BLaER1 treated with 17β-estradiol and CSF1 and Interleukin-3, amounts not matched to agents 10 nM and 100 nM (cell line): ENCODE results near the gene OTOG.

Source experiments
- H3K27ac ChIP-seq, 11 experiments: shearing (Covaris generic); formaldehyde crosslinking; 2 replicates each; pipeline ENCODE4 v1.8.1; 2022
- H3K27me3 ChIP-seq, 11 experiments: shearing (Covaris generic); formaldehyde crosslinking; 2 replicates each; pipeline ENCODE4 v1.8.1; 2022
- H3K36me3 ChIP-seq, 11 experiments: shearing (Covaris generic); formaldehyde crosslinking; 2 replicates each; pipeline ENCODE4 v1.8.1; 2022
- H3K4me1 ChIP-seq, 10 experiments: shearing (Covaris generic); formaldehyde crosslinking; 2 replicates each; pipeline ENCODE4 v1.8.1; 2022
- H3K4me2 ChIP-seq, 11 experiments: shearing (Covaris generic); formaldehyde crosslinking; 2 replicates each; pipeline ENCODE4 v1.8.1; 2022
- H3K4me3 ChIP-seq, 10 experiments: shearing (Covaris generic); formaldehyde crosslinking; 2 replicates each; pipeline ENCODE4 v1.8.1; 2022
- H3K9ac ChIP-seq, 11 experiments: shearing (Covaris generic); formaldehyde crosslinking; 2 replicates each; pipeline ENCODE4 v1.8.1; 2022
- H3K9me3 ChIP-seq, 11 experiments: shearing (Covaris generic); formaldehyde crosslinking; replicated peaks in 1 of 11; 2 replicates each; pipeline ENCODE4 v1.8.1; 2022
- H4K20me1 ChIP-seq, 11 experiments: shearing (Covaris generic); formaldehyde crosslinking; 2 replicates each; pipeline ENCODE4 v1.8.1; 2022
- Cebpa-rat ChIP-seq, 11 experiments: shearing (Covaris generic); IDR thresholded peaks; 2 replicates each; pipeline ENCODE4 v1.8.1; 2022

OTOG gene

GRCh38 chr11:17601256-17601671, 54.2 kb downstream of the OTOG start:
- H3K36me3 ChIP-seq: no peaks in the 10 kb centered on the region
- no peak for TF ChIP-seq Cebpa-rat (IDR thresholded peaks at IDR 0.05)

GRCh38 chr11:17601676-17602075, 54.6 kb downstream of the OTOG start:
- Histone ChIP-seq H3K9me3 (no peaks in the 10 kb centered on the region), H3K36me3 (no peaks in the 10 kb centered on the region), H3K4me1 (peaks cover 0 to 40% (median 30%) of the 10 kb centered on the region in 10 experiments; a peak in 16 of 20 replicates), H3K27me3 (no peaks in the 10 kb centered on the region; a peak in 1 of 22 replicates), H3K27ac (no peak overlapping the region; a peak in 1 of 22 replicates), H3K9ac (no peak overlapping the region), H3K4me2 (peak overlapping the region in 6 of 11 experiments; percentile 10 to 38 (median 28); a peak in 6 of 22 replicates), H4K20me1 (no peaks in the 10 kb centered on the region; a peak in 2 of 22 replicates), H3K4me3 (no peak overlapping the region)
- no peak for TF ChIP-seq Cebpa-rat (IDR thresholded peaks at IDR 0.05)

More at GRCh38 chr11:17601256-17601671, 54.2 kb downstream of the OTOG start:
- H3K4me2 ChIP-seq: peak overlapping the region in 7 of 11 experiments; percentile 11 to 46 (median 37); a peak in 10 of 22 replicates
- H3K27ac ChIP-seq: no peak overlapping the region
- no peaks in the 10 kb centered on the region for H3K9me3 ChIP-seq
- no peak overlapping the region for H3K4me3 ChIP-seq
- H3K27me3 ChIP-seq: no peaks in the 10 kb centered on the region; a peak in 1 of 22 replicates
- H4K20me1 ChIP-seq: no peaks in the 10 kb centered on the region; a peak in 1 of 22 replicates
- H3K4me1 ChIP-seq: peaks cover 0 to 36% (median 26%) of the 10 kb centered on the region in 10 experiments; a peak in 16 of 20 replicates
- H3K9ac ChIP-seq: no peak overlapping the region

GRCh38 chr11:17602105-17603001, 55.3 kb downstream of the OTOG start:
- Histone ChIP-seq H3K9ac (0 out of 22 replicates have a peak overlapping the region, but pooled peaks of 1 of the 11 experiments have one; percentile 13), H3K4me3 (no peak overlapping the region), H3K4me1 (peaks cover 0 to 47% (median 37%) of the 10 kb centered on the region in 10 experiments; a peak in 16 of 20 replicates), H3K27me3 (no peaks in the 10 kb centered on the region; a peak in 1 of 22 replicates), H3K36me3 (no peaks in the 10 kb centered on the region), H3K27ac (no peak overlapping the region; a peak in 1 of 22 replicates), H3K9me3 (no peaks in the 10 kb centered on the region), H4K20me1 (no peaks in the 10 kb centered on the region; a peak in 2 of 22 replicates), H3K4me2 (peak overlapping the region in 6 of 11 experiments; percentile 10 to 38 (median 28); a peak in 6 of 22 replicates)
- TF ChIP-seq Cebpa-rat (IDR thresholded peaks at IDR 0.05): no peak

- Histone ChIP-seq H3K36me3 (no peaks in the 10 kb centered on the region), H3K9ac (0 out of 22 replicates have a peak overlapping the region, but pooled peaks of 1 of the 11 experiments have one; percentile 13), H3K4me1 (peaks cover 6 to 56% (median 45%) of the 10 kb centered on the region in 10 experiments; a peak in 17 of 20 replicates), H3K27me3 (no peaks in the 10 kb centered on the region; a peak in 1 of 22 replicates), H4K20me1 (no peaks in the 10 kb centered on the region; a peak in 2 of 22 replicates), H3K9me3 (no peaks in the 10 kb centered on the region), H3K27ac (no peak overlapping the region), H3K4me3 (no peak overlapping the region), H3K4me2 (no peak overlapping the region)
- no peak for TF ChIP-seq Cebpa-rat (IDR thresholded peaks at IDR 0.05)
These were observed 56.2 kb downstream of the OTOG start for GRCh38 chr11:17603056-17603825.

- H4K20me1 ChIP-seq: no peaks in the 10 kb centered on the region; a peak in 1 of 22 replicates
- H3K4me1 ChIP-seq: peaks cover 6 to 67% (median 57%) of the 10 kb centered on the region in 10 experiments; a peak in 17 of 20 replicates
- H3K4me2 ChIP-seq: no peak overlapping the region
- H3K27me3 ChIP-seq: no peaks in the 10 kb centered on the region; a peak in 1 of 22 replicates
- H3K36me3 ChIP-seq: no peaks in the 10 kb centered on the region
- no peak overlapping the region for H3K4me3 ChIP-seq
- TF ChIP-seq Cebpa-rat (IDR thresholded peaks at IDR 0.05): no peak
- H3K27ac ChIP-seq: no peak overlapping the region
- H3K9ac ChIP-seq: no peak overlapping the region
- no peaks in the 10 kb centered on the region for H3K9me3 ChIP-seq
These were observed 57.3 kb downstream of the OTOG start for GRCh38 chr11:17604201-17604914.

GRCh38 chr11:17604915-17605233, 57.8 kb downstream of the OTOG start:
- H3K9ac ChIP-seq: no peak overlapping the region
- no peaks in the 10 kb centered on the region for H3K9me3 ChIP-seq
- H3K27me3 ChIP-seq: no peaks in the 10 kb centered on the region
- H3K36me3 ChIP-seq: no peaks in the 10 kb centered on the region
- no peak overlapping the region for H3K4me3 ChIP-seq
- no peaks in the 10 kb centered on the region; a peak in 1 of 22 replicates for H4K20me1 ChIP-seq
- no peak overlapping the region for H3K27ac ChIP-seq
- H3K4me2 ChIP-seq: peak overlapping the region in 3 of 11 experiments; percentile 79 to 95 (median 87); a peak in 4 of 22 replicates
- TF ChIP-seq Cebpa-rat (IDR thresholded peaks at IDR 0.05): no peak
- H3K4me1 ChIP-seq: peaks cover 6 to 72% (median 62%) of the 10 kb centered on the region in 10 experiments; a peak in 17 of 20 replicates

GRCh38 chr11:17605651-17606122, 58.6 kb downstream of the OTOG start:
- H3K9me3 ChIP-seq: no peaks in the 10 kb centered on the region
- H3K27ac ChIP-seq: no peak overlapping the region
- H3K9ac ChIP-seq: no peak overlapping the region; a peak in 1 of 22 replicates
- H3K4me3 ChIP-seq: no peak overlapping the region
- H3K27me3 ChIP-seq: no peaks in the 10 kb centered on the region
- no peaks in the 10 kb centered on the region for H3K36me3 ChIP-seq
- peak overlapping the region in 9 of 11 experiments; percentile 15 to 95 (median 84); a peak in 17 of 22 replicates for H3K4me2 ChIP-seq
- peaks cover 6 to 76% (median 68%) of the 10 kb centered on the region in 10 experiments; a peak in 17 of 20 replicates for H3K4me1 ChIP-seq
- H4K20me1 ChIP-seq: no peaks in the 10 kb centered on the region; a peak in 1 of 22 replicates
- TF ChIP-seq Cebpa-rat (IDR thresholded peaks at IDR 0.05): no peak
